ENCODE results near the gene LRRC4C. TPM values are rescaled to one million over a fixed set of nuclear protein-coding genes. Genes with fewer than 3 reads are reported as not detected.

Gene LRRC4C
- total RNA-seq, 1 experiment from 2014 or later: 0.13 TPM

- no peaks in the 10 kb centered on the region for H3K4me1 Mint-ChIP-seq
- no peak overlapping the region for H3K18ac ChIP-seq (ENCODE audit: insufficient read length, low read depth, low read length)
These were observed 192.0 kb downstream of the LRRC4C start for GRCh38 chr11:41267451-41267850.

More at GRCh38 chr11:41267451-41267850, 192.0 kb downstream of the LRRC4C start:
- Histone ChIP-seq H3K4ac (ENCODE audit: low read depth, low read length) (no peak overlapping the region), H2AFZ (ENCODE audit: low read length) (no peak overlapping the region), H3K4me2 (ENCODE audit: insufficient read depth, insufficient read length, low read length) (no peak overlapping the region), H4K8ac (replicated peaks; ENCODE audit: insufficient read length, low read depth, low read length) (no peak overlapping the region), H2BK15ac (ENCODE audit: low read depth, low read length) (no peak overlapping the region), H2BK20ac (ENCODE audit: low read depth, low read length, poor library complexity, severe bottlenecking) (no peak overlapping the region), H2AK5ac (ENCODE audit: insufficient read length, low read length) (no peak overlapping the region), H4K5ac (ENCODE audit: insufficient read length, low read depth, low read length) (no peak overlapping the region), H3K27ac (ENCODE audit: insufficient read length, low read depth, low read length) (no peak overlapping the region), H3K23ac (ENCODE audit: insufficient read length, low read depth, low read length) (no peak overlapping the region), H3K79me1 (ENCODE audit: insufficient read depth, low read depth, low read length, poor library complexity, severe bottlenecking) (no peaks in the 10 kb centered on the region), H3K4me1 (ENCODE audit: insufficient read depth, low read length) (no peaks in the 10 kb centered on the region), H3K14ac (ENCODE audit: insufficient read depth, low read length) (no peak overlapping the region), H3K23me2 (ENCODE audit: insufficient read length, low read depth, low read length, poor library complexity, severe bottlenecking) (no peaks in the 10 kb centered on the region), H3K9me3 (ENCODE audit: control insufficient read depth, low read depth, low read length) (no peaks in the 10 kb centered on the region), H2BK120ac (ENCODE audit: low read depth, low read length, poor library complexity, severe bottlenecking) (no peak overlapping the region), H4K20me1 (ENCODE audit: control insufficient read depth, insufficient read depth, insufficient read length) (no peaks in the 10 kb centered on the region), H3T11ph (ENCODE audit: low read length) (no peak overlapping the region), H3K56ac (ENCODE audit: insufficient read length, low read depth, low read length) (no peak overlapping the region), H3K79me2 (ENCODE audit: insufficient read depth, low read length) (no peaks in the 10 kb centered on the region), H3K27me3 (ENCODE audit: insufficient read depth, low read length) (no peaks in the 10 kb centered on the region), H4K91ac (ENCODE audit: insufficient read length, low read depth, low read length) (no peak overlapping the region), H2BK5ac (ENCODE audit: insufficient read length, low read length) (no peak overlapping the region), H3K9ac (ENCODE audit: extremely low read depth, insufficient read length, low read length) (no peak overlapping the region), H2BK12ac (ENCODE audit: insufficient read length, low read depth, low read length) (no peak overlapping the region)
- Mint-ChIP-seq H3K4me3 (no peak overlapping the region), H3K27me3 (ENCODE audit: low read depth) (no peaks in the 10 kb centered on the region), H3K9me3 (no peaks in the 10 kb centered on the region), H3K36me3 (ENCODE audit: insufficient read depth in 1 of 3, low read depth in 3 of 3) (no peaks in the 10 kb centered on the region), H3K27ac (no peak overlapping the region)
- no peak for TF ChIP-seq CTCF (conservative IDR thresholded peaks at IDR 0.05)
- no CpG with 5 or more reads among the region's 5 CpGs for WGBS (ENCODE audit: extremely low coverage, insufficient read length, low lambda C conversion rate)
- no peak for DNase-seq

All from H9 (cell line).